ENCODE measurements around the gene HDAC8. TPM values are rescaled to one million over a fixed set of nuclear protein-coding genes. Genes with fewer than 3 reads are reported as not detected.

HDAC8 gene
- total RNA-seq, 1 experiment from 2014 or later, result 21.4 TPM

DNA sequence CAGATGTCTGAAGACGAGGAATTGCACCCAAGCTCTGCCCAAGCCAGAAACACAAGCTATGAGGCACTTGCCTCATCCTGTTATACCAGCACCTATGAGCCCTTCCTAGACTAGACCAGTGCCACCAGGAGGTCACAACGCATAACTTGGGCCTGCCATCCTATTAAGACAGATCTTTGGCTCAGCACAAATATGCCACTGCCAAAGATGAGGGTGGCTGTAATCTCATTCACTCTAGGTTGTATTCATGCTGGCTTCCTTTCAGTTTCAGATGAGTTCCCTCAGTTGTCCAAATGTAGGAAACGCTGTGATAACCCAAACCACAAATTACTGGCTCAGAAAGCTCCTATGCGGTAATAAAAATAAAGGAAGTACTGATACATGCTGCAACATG is 190.4 kb downstream of the HDAC8 start:
- H3K4ac ChIP-seq (ENCODE audit: low read depth, low read length), result no peak overlapping the region
- H3K18ac ChIP-seq (ENCODE audit: insufficient read length, low read depth, low read length), result no peak overlapping the region
- no peaks in the 10 kb centered on the region for H3K4me1 ChIP-seq (ENCODE audit: insufficient read depth, low read length)
- H4K8ac ChIP-seq (replicated peaks; ENCODE audit: insufficient read length, low read depth, low read length), result no peak overlapping the region
- H3K27ac ChIP-seq (ENCODE audit: insufficient read length, low read depth, low read length), result no peak overlapping the region
- no peak overlapping the region for H2BK5ac ChIP-seq (ENCODE audit: insufficient read length, low read length)
- no peak overlapping the region for H3K4me2 ChIP-seq (ENCODE audit: insufficient read depth, insufficient read length, low read length)
- peaks cover 14% of the 10 kb centered on the region for H3K9me3 ChIP-seq (ENCODE audit: control insufficient read depth, low read depth, low read length)
- H3K36me3 Mint-ChIP-seq (ENCODE audit: insufficient read depth in 1 of 3, low read depth in 3 of 3), result peaks cover 0 to 3% (median 0%) of the 10 kb centered on the region in 3 experiments; a peak in 4 of 7 replicates
- H3K27me3 Mint-ChIP-seq (ENCODE audit: low read depth), result no peaks in the 10 kb centered on the region; the same call in 1 of the 2 replicates
- H3K27me3 ChIP-seq (ENCODE audit: insufficient read depth, low read length), result no peaks in the 10 kb centered on the region
- H3K23ac ChIP-seq (ENCODE audit: insufficient read length, low read depth, low read length), result no peak overlapping the region
- no peak overlapping the region for H2BK120ac ChIP-seq (ENCODE audit: low read depth, low read length, poor library complexity, severe bottlenecking)
- no peaks in the 10 kb centered on the region for H3K23me2 ChIP-seq (ENCODE audit: insufficient read length, low read depth, low read length, poor library complexity, severe bottlenecking)
- no peak overlapping the region for H2BK12ac ChIP-seq (ENCODE audit: insufficient read length, low read depth, low read length)
- TF ChIP-seq, protein P1, sequence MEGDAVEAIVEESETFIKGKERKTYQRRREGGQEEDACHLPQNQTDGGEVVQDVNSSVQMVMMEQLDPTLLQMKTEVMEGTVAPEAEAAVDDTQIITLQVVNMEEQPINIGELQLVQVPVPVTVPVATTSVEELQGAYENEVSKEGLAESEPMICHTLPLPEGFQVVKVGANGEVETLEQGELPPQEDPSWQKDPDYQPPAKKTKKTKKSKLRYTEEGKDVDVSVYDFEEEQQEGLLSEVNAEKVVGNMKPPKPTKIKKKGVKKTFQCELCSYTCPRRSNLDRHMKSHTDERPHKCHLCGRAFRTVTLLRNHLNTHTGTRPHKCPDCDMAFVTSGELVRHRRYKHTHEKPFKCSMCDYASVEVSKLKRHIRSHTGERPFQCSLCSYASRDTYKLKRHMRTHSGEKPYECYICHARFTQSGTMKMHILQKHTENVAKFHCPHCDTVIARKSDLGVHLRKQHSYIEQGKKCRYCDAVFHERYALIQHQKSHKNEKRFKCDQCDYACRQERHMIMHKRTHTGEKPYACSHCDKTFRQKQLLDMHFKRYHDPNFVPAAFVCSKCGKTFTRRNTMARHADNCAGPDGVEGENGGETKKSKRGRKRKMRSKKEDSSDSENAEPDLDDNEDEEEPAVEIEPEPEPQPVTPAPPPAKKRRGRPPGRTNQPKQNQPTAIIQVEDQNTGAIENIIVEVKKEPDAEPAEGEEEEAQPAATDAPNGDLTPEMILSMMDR (conservative IDR thresholded peaks at IDR 0.05), result no peak
- H4K5ac ChIP-seq (ENCODE audit: insufficient read length, low read depth, low read length), result no peak overlapping the region
- no peak overlapping the region for H4K91ac ChIP-seq (ENCODE audit: insufficient read length, low read depth, low read length)
- H3K4me3 Mint-ChIP-seq, result no peak overlapping the region
- peaks cover 12 to 16% of the 10 kb centered on the region in 2 experiments for H3K4me1 Mint-ChIP-seq
- H3K79me1 ChIP-seq (ENCODE audit: insufficient read depth, low read depth, low read length, poor library complexity, severe bottlenecking), result no peaks in the 10 kb centered on the region
- no CpG with 5 or more reads among the region's 4 CpGs for WGBS (ENCODE audit: extremely low coverage, insufficient read length, low lambda C conversion rate)
- peaks cover 36 to 47% of the 10 kb centered on the region in 2 experiments for H3K9me3 Mint-ChIP-seq
- no peaks in the 10 kb centered on the region for H3K79me2 ChIP-seq (ENCODE audit: insufficient read depth, low read length)
- H3K56ac ChIP-seq (ENCODE audit: insufficient read length, low read depth, low read length), result no peak overlapping the region
- H4K20me1 ChIP-seq (ENCODE audit: control insufficient read depth, insufficient read depth, insufficient read length), result no peaks in the 10 kb centered on the region
- no peak overlapping the region for H3K14ac ChIP-seq (ENCODE audit: insufficient read depth, low read length)
- no peak overlapping the region for H2BK20ac ChIP-seq (ENCODE audit: low read depth, low read length, poor library complexity, severe bottlenecking)
- H2AK5ac ChIP-seq (ENCODE audit: insufficient read length, low read length), result no peak overlapping the region
- H2BK15ac ChIP-seq (ENCODE audit: low read depth, low read length), result no peak overlapping the region
- no peak overlapping the region for H2AFZ ChIP-seq (ENCODE audit: low read length)
- no peak overlapping the region for H3K27ac Mint-ChIP-seq
- H3T11ph ChIP-seq (ENCODE audit: low read length), result no peak overlapping the region
- DNase-seq, result no peak
- no peak overlapping the region for H3K9ac ChIP-seq (ENCODE audit: extremely low read depth, insufficient read length, low read length)
